ENCODE measurements around the gene MTO1.

The MTO1 gene

DNA sequence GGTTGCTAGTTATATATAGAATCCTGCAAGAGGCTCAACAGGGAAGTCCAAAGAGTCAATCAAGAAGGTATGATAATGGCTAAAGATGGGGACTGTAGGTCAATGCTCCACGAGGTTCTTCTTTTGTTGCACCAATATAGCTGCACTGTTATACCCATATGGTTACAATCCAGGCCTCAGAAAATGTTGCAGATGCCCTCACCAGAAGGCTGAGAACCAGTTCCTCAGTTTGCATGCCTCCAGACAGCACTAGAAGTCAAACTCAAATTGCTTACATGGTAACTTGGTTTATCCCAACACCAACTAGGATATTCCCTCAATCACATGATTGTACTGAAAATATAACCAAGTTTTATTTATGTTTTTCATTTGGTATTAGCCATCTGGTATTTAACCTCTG, 47.2 kb downstream of the MTO1 start:
- peak; percentile 21 for DNase-seq (ENCODE audit: low read depth)
- TF ChIP-seq POLR2A (IDR thresholded peaks at IDR 0.05; ENCODE audit: extremely low read depth, insufficient read length): no peak
- TF ChIP-seq, protein P1, sequence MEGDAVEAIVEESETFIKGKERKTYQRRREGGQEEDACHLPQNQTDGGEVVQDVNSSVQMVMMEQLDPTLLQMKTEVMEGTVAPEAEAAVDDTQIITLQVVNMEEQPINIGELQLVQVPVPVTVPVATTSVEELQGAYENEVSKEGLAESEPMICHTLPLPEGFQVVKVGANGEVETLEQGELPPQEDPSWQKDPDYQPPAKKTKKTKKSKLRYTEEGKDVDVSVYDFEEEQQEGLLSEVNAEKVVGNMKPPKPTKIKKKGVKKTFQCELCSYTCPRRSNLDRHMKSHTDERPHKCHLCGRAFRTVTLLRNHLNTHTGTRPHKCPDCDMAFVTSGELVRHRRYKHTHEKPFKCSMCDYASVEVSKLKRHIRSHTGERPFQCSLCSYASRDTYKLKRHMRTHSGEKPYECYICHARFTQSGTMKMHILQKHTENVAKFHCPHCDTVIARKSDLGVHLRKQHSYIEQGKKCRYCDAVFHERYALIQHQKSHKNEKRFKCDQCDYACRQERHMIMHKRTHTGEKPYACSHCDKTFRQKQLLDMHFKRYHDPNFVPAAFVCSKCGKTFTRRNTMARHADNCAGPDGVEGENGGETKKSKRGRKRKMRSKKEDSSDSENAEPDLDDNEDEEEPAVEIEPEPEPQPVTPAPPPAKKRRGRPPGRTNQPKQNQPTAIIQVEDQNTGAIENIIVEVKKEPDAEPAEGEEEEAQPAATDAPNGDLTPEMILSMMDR (IDR thresholded peaks at IDR 0.05; ENCODE audit: low read depth, low read length): no peak
- TF ChIP-seq, protein P2, sequence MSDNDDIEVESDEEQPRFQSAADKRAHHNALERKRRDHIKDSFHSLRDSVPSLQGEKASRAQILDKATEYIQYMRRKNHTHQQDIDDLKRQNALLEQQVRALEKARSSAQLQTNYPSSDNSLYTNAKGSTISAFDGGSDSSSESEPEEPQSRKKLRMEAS (IDR thresholded peaks at IDR 0.05; ENCODE audit: low read depth, low read length): no peak
- TF ChIP-seq MYC (IDR thresholded peaks at IDR 0.05; ENCODE audit: low read depth, low read length): no peak
- H3K4me3 ChIP-seq (ENCODE audit: low read depth, low read length): no peak overlapping the region

DNA sequence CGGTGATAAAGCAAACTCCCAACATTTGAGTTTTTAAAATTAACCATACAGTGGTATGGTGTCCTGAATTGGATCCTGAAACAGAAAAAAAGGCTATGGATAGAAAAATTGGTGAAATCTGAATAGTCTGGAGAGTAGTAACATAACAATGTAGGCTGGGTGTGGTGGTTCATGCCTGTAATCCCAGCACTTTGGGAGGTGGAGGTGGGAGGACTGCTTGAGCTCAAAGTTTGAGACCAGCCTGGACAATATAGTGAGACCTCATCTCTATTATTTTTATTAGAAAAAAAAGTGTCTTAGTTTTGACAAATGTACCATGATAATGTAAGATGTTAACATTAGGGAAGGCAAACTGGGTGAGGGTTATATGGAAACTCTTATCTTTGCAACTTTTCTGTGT, 48.3 kb downstream of the MTO1 start:
- no peak for DNase-seq (ENCODE audit: low read depth)
- TF ChIP-seq, protein P2 (IDR thresholded peaks at IDR 0.05; ENCODE audit: low read depth, low read length): no peak
- no peak for TF ChIP-seq POLR2A (IDR thresholded peaks at IDR 0.05; ENCODE audit: extremely low read depth, insufficient read length)
- TF ChIP-seq MYC (IDR thresholded peaks at IDR 0.05; ENCODE audit: low read depth, low read length): no peak
- TF ChIP-seq, protein P1 (IDR thresholded peaks at IDR 0.05; ENCODE audit: low read depth, low read length): no peak
- H3K4me3 ChIP-seq (ENCODE audit: low read depth, low read length): no peak overlapping the region

DNA sequence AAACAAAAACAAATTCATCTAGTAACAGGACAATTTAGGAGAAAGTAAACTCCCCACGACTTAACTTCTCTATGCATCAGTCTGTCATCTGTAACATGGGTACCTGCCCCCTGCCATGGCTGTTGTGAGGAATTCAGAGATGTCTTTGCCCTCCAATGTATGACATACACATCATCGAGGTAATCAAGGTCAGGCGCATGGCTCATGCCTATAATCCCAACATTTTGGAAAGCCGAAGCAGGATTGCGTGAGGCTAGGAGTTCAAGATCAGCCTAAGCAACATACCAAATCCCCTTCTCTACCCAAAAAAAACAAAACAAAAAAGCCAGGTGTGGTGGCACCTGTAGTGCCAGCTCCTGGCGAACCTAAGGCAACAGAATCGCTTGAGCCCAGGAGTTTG, 50.3 kb downstream of the MTO1 start:
- TF ChIP-seq MYC (IDR thresholded peaks at IDR 0.05; ENCODE audit: low read depth, low read length): no peak
- no peak for TF ChIP-seq POLR2A (IDR thresholded peaks at IDR 0.05; ENCODE audit: extremely low read depth, insufficient read length)
- TF ChIP-seq, protein P1 (IDR thresholded peaks at IDR 0.05; ENCODE audit: low read depth, low read length): no peak
- TF ChIP-seq, protein P2 (IDR thresholded peaks at IDR 0.05; ENCODE audit: low read depth, low read length): no peak
- no peak overlapping the region for H3K4me3 ChIP-seq (ENCODE audit: low read depth, low read length)
- DNase-seq (ENCODE audit: low read depth): peak; percentile 17

DNA sequence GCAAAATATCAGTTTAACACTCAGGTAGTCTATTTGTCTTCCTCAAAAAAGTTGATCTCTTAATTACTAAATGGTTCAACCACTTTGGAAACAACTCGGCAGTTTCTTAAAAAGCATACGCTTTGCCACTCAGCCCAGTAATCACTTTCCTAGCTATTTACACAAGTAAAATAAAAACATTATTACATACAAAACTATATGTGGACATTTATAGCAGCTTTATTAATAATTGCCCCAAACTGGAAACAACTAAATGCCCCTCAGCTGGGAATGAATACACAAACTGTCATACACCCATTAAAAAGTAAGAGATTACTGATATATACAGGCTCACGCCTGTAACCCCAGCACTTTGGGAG, 51.9 kb downstream of the MTO1 start:
- no peak overlapping the region for H3K4me3 ChIP-seq (ENCODE audit: low read depth, low read length)
- peak; percentile 37 for DNase-seq (ENCODE audit: low read depth)
- TF ChIP-seq POLR2A (IDR thresholded peaks at IDR 0.05; ENCODE audit: extremely low read depth, insufficient read length): no peak
- TF ChIP-seq, protein P2 (IDR thresholded peaks at IDR 0.05; ENCODE audit: low read depth, low read length): no peak
- no peak for TF ChIP-seq MYC (IDR thresholded peaks at IDR 0.05; ENCODE audit: low read depth, low read length)
- TF ChIP-seq, protein P1 (IDR thresholded peaks at IDR 0.05; ENCODE audit: low read depth, low read length): no peak

DNA sequence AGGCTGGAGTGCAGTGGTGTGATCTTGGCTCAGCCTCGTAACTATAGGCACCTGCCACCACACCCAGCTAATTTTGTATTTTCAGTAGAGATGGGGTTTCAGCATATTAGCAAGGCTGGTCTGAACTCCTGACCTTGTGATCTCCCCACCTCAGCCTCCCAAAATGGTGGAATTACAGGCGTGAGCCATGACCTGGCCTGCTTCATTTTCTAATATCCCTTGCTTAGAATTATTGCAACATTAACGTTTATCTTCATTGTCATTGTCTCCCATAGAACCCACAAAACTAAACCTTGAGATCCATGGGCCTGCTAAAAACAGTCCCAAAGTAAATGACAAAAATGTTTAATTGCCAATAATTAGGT, 53.2 kb downstream of the MTO1 start:
- no peak overlapping the region for H3K4me3 ChIP-seq (ENCODE audit: low read depth, low read length)
- TF ChIP-seq MYC (IDR thresholded peaks at IDR 0.05; ENCODE audit: low read depth, low read length): no peak
- TF ChIP-seq, protein P2 (IDR thresholded peaks at IDR 0.05; ENCODE audit: low read depth, low read length): no peak
- TF ChIP-seq, protein P1 (IDR thresholded peaks at IDR 0.05; ENCODE audit: low read depth, low read length): no peak
- TF ChIP-seq POLR2A (IDR thresholded peaks at IDR 0.05; ENCODE audit: extremely low read depth, insufficient read length): no peak
- DNase-seq (ENCODE audit: low read depth): peak; percentile 62

DNA sequence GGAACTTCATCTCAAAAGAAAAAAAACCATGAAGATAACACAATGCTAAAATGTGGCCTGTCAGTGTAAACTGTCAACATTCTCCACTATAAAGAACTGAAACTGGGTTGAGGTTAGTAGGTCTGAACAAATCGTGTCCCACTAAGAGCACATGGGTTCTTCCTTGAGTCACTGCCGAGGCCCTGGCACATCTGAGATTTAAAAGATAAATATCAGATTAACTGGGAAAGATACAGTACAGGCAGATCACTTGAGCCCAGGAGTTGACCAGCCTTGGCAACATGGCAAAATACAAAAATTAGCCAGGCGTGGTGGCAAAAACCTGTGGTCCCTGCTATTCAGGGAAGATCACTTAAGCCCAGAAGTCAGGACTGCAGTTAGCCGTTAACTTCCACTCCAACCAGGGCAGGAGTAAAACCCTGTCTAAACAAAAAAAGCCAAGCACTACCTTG, 53.7 kb downstream of the MTO1 start:
- peak; percentile 16 for TF ChIP-seq POLR2A (IDR thresholded peaks at IDR 0.05; ENCODE audit: extremely low read depth, insufficient read length)
- no peak for TF ChIP-seq MYC (IDR thresholded peaks at IDR 0.05; ENCODE audit: low read depth, low read length)
- TF ChIP-seq, protein P1 (IDR thresholded peaks at IDR 0.05; ENCODE audit: low read depth, low read length): no peak
- peak overlapping the region; percentile 10 for H3K4me3 ChIP-seq (ENCODE audit: low read depth, low read length)
- peak; percentile 55 for DNase-seq (ENCODE audit: low read depth)
